ENCODE results near the gene OR13H1.

DNA sequence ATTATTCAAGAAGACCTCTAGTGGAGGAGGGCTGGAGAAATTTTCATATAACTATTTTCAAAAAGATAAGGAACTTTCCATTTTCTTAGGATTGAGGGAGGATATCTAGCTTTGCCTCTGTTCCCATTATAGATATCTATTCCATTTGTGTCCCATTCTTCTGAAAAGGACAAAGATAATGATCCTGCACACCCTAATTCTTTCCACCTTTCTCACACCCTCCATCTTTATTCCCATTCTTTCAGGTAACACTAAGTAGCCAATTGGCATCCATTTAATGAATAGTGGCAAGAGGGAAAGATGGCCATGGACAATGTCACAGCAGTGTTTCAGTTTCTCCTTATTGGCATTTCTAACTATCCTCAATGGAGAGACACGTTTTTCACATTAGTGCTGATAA lies at the start of gene OR13H1:
- TF ChIP-seq, protein P1, sequence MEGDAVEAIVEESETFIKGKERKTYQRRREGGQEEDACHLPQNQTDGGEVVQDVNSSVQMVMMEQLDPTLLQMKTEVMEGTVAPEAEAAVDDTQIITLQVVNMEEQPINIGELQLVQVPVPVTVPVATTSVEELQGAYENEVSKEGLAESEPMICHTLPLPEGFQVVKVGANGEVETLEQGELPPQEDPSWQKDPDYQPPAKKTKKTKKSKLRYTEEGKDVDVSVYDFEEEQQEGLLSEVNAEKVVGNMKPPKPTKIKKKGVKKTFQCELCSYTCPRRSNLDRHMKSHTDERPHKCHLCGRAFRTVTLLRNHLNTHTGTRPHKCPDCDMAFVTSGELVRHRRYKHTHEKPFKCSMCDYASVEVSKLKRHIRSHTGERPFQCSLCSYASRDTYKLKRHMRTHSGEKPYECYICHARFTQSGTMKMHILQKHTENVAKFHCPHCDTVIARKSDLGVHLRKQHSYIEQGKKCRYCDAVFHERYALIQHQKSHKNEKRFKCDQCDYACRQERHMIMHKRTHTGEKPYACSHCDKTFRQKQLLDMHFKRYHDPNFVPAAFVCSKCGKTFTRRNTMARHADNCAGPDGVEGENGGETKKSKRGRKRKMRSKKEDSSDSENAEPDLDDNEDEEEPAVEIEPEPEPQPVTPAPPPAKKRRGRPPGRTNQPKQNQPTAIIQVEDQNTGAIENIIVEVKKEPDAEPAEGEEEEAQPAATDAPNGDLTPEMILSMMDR (conservative IDR thresholded peaks at IDR 0.05 in 1 of 2, IDR thresholded peaks at IDR 0.05 in 1 of 2; ENCODE audit: extremely low read depth in 1 of 2, insufficient read depth in 1 of 2, low read depth in 1 of 2, low read length in 2 of 2) = no peak
- TF ChIP-seq EZH2 (IDR thresholded peaks at IDR 0.05; ENCODE audit: borderline replicate concordance, low read length) = no peak
